Kidney (tissue), 14 donors: ENCODE measurements around the gene PFDN2. TPM values are rescaled to one million over a fixed set of nuclear protein-coding genes. Genes with fewer than 3 reads are reported as not detected.
A peak's percentile ranks its signal among the peaks of the same experiment; 100 is the strongest.

Experiments
- DNase-seq, 5 donors: peaks; one replicate each; pipeline ENCODE4 v3.0.0-alpha.2; 2013 to 2020
- FAIRE-seq: peaks from 2 replicates; lab custom pipeline; 2012; peaks lifted over from hg19 to GRCh38; lab: Jason Lieb, UNC
- H3K27ac ChIP-seq, 2 donors: one replicate each; pipeline ENCODE4 v1.7.0; 2013; ENCODE audit warnings: low read depth in 2 of 2, low read length in 2 of 2, inconsistent platforms in 1 of 2
- H3K27me3 ChIP-seq: one replicate; pipeline ENCODE4 v1.7.1; 2013; ENCODE audit warnings: low read length, inconsistent platforms; ENCODE audit not compliant: control insufficient read depth, insufficient read depth
- H3K36me3 ChIP-seq, 3 donors: one replicate each; pipeline versions ENCODE4 v1.7.0 to v1.7.1; 2013; ENCODE audit warnings: low read length in 3 of 3, control low read depth in 1 of 3, inconsistent platforms in 1 of 3; ENCODE audit not compliant: insufficient read depth in 3 of 3, control insufficient read depth in 2 of 3
- H3K4me1 ChIP-seq, 3 donors: one replicate each; pipeline versions ENCODE4 v1.7.0 to v1.7.1; 2013; ENCODE audit warnings: low read length in 3 of 3, inconsistent platforms in 1 of 3, low read depth in 1 of 3; ENCODE audit not compliant: control insufficient read depth in 2 of 3, insufficient read depth in 2 of 3
- H3K4me3 ChIP-seq, 3 donors: one replicate each; pipeline versions ENCODE4 v1.7.0 to v1.8.1; 2013; ENCODE audit warnings: low read length in 3 of 3, control low read depth in 1 of 3, inconsistent platforms in 1 of 3
- H3K9ac ChIP-seq, 3 donors: one replicate each; pipeline versions ENCODE4 v1.7.0 to v1.7.1; 2013; ENCODE audit warnings: low read length in 3 of 3, control low read depth in 1 of 3, inconsistent platforms in 1 of 3
- H3K9me3 ChIP-seq, 3 donors: one replicate each; pipeline versions ENCODE4 v1.7.0 to v1.7.1; 2013; ENCODE audit warnings: low read length in 3 of 3, control low read depth in 1 of 3, inconsistent platforms in 1 of 3; ENCODE audit not compliant: control insufficient read depth in 2 of 3, insufficient read depth in 1 of 3
- CTCF ChIP-seq: IDR thresholded peaks from 3 replicates; pipeline ENCODE4 v1.5.1; 2012; ENCODE audit warnings: mild to moderate bottlenecking, moderate library complexity, borderline replicate concordance; ENCODE audit not compliant: insufficient read depth; ENCODE audit errors: extremely low read depth
- intact Hi-C: fragments of 100-400 bp; cut with DNase I; formaldehyde crosslinking; loops from one replicate; pipeline ENCODE4 v1.11.1; 2022
- polyA plus RNA-seq: library from polyadenylated mRNA; stranded (reverse); fragments of 350-450 nt; fragmentation: Illumina TruSeq; extraction: RNeasy Lipid Tissue Mini Kit (QIAGEN cat#74804); gene quantifications from one replicate; pipeline ENCODE4 v1.2.3, GENCODE V29; 2014; ENCODE audit warnings: low read depth, low replicate concordance; ENCODE audit not compliant: insufficient read depth
- total RNA-seq: library from RNA; stranded (reverse); fragmentation: NEBNext Ultra II Directional; extraction: Animal tissue kit (Norgen Biotek cat#: 25700); gene quantifications from one replicate; pipeline ENCODE4 v1.2.1, GENCODE V29; 2021
- donor health status: control.
- donor health status: control.
- donor health status: control.
- donor health status: control.
- donor health status: control.
- donor health status: DM: yes; HTN: yes; CAD: no.
- donor health status: Normal renal cell carcinoma (clear cell type).

The PFDN2 gene
- total and polyA plus RNA-seq, 2 donors from 2014 or later: 46.7 to 149 TPM

GRCh38 chr1:161085165-161085564, 32.7 kb downstream of the PFDN2 start:
- peak in 1 of 5 donors; percentile 24 for DNase-seq
- H3K36me3 ChIP-seq: no peaks in the 10 kb centered on the region
- H3K9me3 ChIP-seq: no peaks in the 10 kb centered on the region
- H3K4me1 ChIP-seq: peaks cover 0 to 7% (median 6%) of the 10 kb centered on the region in 3 donors
- H3K27me3 ChIP-seq: no peaks in the 10 kb centered on the region
- FAIRE-seq: no peak
- intact Hi-C loops: loop anchor here (5.0 kb wide), 1 partner anchor 83 kb away; no protein-coding TSS in a partner anchor
- no peak overlapping the region for H3K27ac ChIP-seq
- H3K4me3 ChIP-seq: no peak overlapping the region
- no peak overlapping the region for H3K9ac ChIP-seq
- no peak for TF ChIP-seq CTCF

GRCh38 chr1:161084597-161084988, 33.2 kb downstream of the PFDN2 start:
- H3K27me3 ChIP-seq: no peaks in the 10 kb centered on the region
- DNase-seq: peak in 1 of 5 donors; percentile 26
- H3K9ac ChIP-seq: no peak overlapping the region
- peaks cover 0 to 7% (median 3%) of the 10 kb centered on the region in 3 donors for H3K4me1 ChIP-seq
- FAIRE-seq: no peak
- no peak for TF ChIP-seq CTCF
- no peak overlapping the region for H3K27ac ChIP-seq
- intact Hi-C loops: no loop called here
- no peak overlapping the region for H3K4me3 ChIP-seq
- no peaks in the 10 kb centered on the region for H3K9me3 ChIP-seq
- H3K36me3 ChIP-seq: no peaks in the 10 kb centered on the region

- Histone ChIP-seq H3K27me3 (no peaks in the 10 kb centered on the region), H3K9me3 (no peaks in the 10 kb centered on the region), H3K27ac (peak overlapping the region; percentile 11 to 58), H3K36me3 (no peaks in the 10 kb centered on the region), H3K4me3 (no peak overlapping the region), H3K4me1 (peaks cover 0 to 6% (median under 1%) of the 10 kb centered on the region in 3 donors), H3K9ac (no peak overlapping the region)
- intact Hi-C loops: no loop called here
- DNase-seq (no peak), FAIRE-seq (no peak)
- no peak for TF ChIP-seq CTCF
Measured at GRCh38 chr1:161083748-161084596, 33.9 kb downstream of the PFDN2 start.
